Cardiac septum (tissue), 1 donor: ENCODE results near the gene ZNF230. TPM values are rescaled to one million over a fixed set of nuclear protein-coding genes. Genes with fewer than 3 reads are reported as not detected.
A peak's percentile ranks its signal among the peaks of the same experiment; 100 is the strongest.

ENCODE experiments used
- DNase-seq: peaks from one replicate; pipeline ENCODE4 v3.0.0-alpha.2; 2020; ENCODE audit warnings: low spot score
- intact Hi-C: fragments of 100-400 bp; cut with DNase I; formaldehyde crosslinking; loops from one replicate; pipeline ENCODE4 v1.14.0; 2022
- total RNA-seq: library from RNA; stranded (reverse); fragmentation: NEBNext Ultra II Directional; extraction: Animal tissue kit (Norgen Biotek cat#: 25700); gene quantifications from one replicate; pipeline ENCODE4 v1.2.1, GENCODE V29; 2021
- donor health status: DM: no; HTN: no; CAD: no.

ZNF230 gene
- total RNA-seq, 1 donor from 2014 or later: 2.3 TPM

GRCh38 chr19:44025217-44025936 lies 22.6 kb downstream of the ZNF230 start, which contains the start of gene ZNF222:
ZNF222 (plus strand) TSS chr19:44025379; CDS start chr19:44025437, 58 bp downstream.
- peak; percentile 93 for DNase-seq
- intact Hi-C loops: no loop called here

- intact Hi-C loops: no loop called here
- no peak for DNase-seq
These were observed 23.9 kb downstream of the ZNF230 start for GRCh38 chr19:44026622-44027021.

- DNase-seq: no peak
- intact Hi-C loops: no loop called here
These were observed 29.3 kb downstream of the ZNF230 start for GRCh38 chr19:44032001-44032610.

GRCh38 chr19:44042147-44042546 lies 39.4 kb downstream of the ZNF230 start:
- no peak for DNase-seq
- intact Hi-C loops: no loop called here

- DNase-seq: no peak
- intact Hi-C loops: loop anchor here (1.0 to 5.0 kb wide), 4 partner anchors 49 to 156 kb away; partner anchors contain the start of genes ZNF155 and ZNF230
These were observed 48.2 kb downstream of the ZNF230 start for GRCh38 chr19:44050740-44051649.

GRCh38 chr19:44051650-44052402 lies 49.1 kb downstream of the ZNF230 start, which contains the start of gene ZNF223:
ZNF223 (plus strand) TSS chr19:44052036; CDS start chr19:44055177, 3,141 bp downstream.
- intact Hi-C loops: loop anchor here (1.0 to 5.0 kb wide), 6 partner anchors 19 to 155 kb away; partner anchors contain the start of genes ZNF155, ZNF225 and ZNF230
- DNase-seq: peak; percentile 97

- intact Hi-C loops: no loop called here
- no peak for DNase-seq
These were observed 53.1 kb downstream of the ZNF230 start for GRCh38 chr19:44055870-44056269.

- intact Hi-C loops: no loop called here
- no peak for DNase-seq
These were observed 56.5 kb downstream of the ZNF230 start for GRCh38 chr19:44059229-44059628.

- no peak for DNase-seq
- intact Hi-C loops: no loop called here
These were observed 58.3 kb downstream of the ZNF230 start for GRCh38 chr19:44061038-44061437.

Other genes with a start within 250 kb of the ZNF230 start
- 17.2 TPM for gene SMG9, start 248.0 kb upstream of the ZNF230 start, total RNA-seq
- 0.43 TPM for gene KCNN4, start 222.0 kb upstream of the ZNF230 start, total RNA-seq
- gene LYPD5, start 200.5 kb upstream of the ZNF230 start, total RNA-seq: 1.3 TPM
- 15.2 TPM for gene ZNF283, start 175.6 kb upstream of the ZNF230 start, total RNA-seq
- gene ZNF404, start 119.0 kb upstream of the ZNF230 start, total RNA-seq: 8.4 TPM
- 7.0 TPM for gene ZNF45, start 67.7 kb upstream of the ZNF230 start, total RNA-seq
- 4.7 TPM for gene ZNF221, start 51.7 kb upstream of the ZNF230 start, total RNA-seq
- 6.4 TPM for gene ZNF155, start 18.8 kb upstream of the ZNF230 start, total RNA-seq
- gene ZNF222, start 22.4 kb downstream of the ZNF230 start, total RNA-seq: 3.6 TPM
- 2.2 TPM for gene ZNF223, start 49.1 kb downstream of the ZNF230 start, total RNA-seq
- 1.4 TPM for gene ZNF284, start 69.2 kb downstream of the ZNF230 start, total RNA-seq
- 12.9 TPM for gene ZNF224, start 91.4 kb downstream of the ZNF230 start, total RNA-seq
- 3.3 TPM for gene ZNF225, start 110.4 kb downstream of the ZNF230 start, total RNA-seq
- 9.6 TPM for gene ZNF234, start 138.6 kb downstream of the ZNF230 start, total RNA-seq
- gene ZNF226, start 162.1 kb downstream of the ZNF230 start, total RNA-seq: 25.6 TPM
- gene ZNF227, start 209.6 kb downstream of the ZNF230 start, total RNA-seq: 15.4 TPM